ENCODE data around the gene SUGT1.
A peak's percentile ranks its signal among the peaks of the same experiment; 100 is the strongest.
"Not testable (repeated sequence)": the region's sequence is repeated elsewhere in the genome, so short reads cannot be mapped to it uniquely, and the experiment has no call there.

The SUGT1 gene

DNA sequence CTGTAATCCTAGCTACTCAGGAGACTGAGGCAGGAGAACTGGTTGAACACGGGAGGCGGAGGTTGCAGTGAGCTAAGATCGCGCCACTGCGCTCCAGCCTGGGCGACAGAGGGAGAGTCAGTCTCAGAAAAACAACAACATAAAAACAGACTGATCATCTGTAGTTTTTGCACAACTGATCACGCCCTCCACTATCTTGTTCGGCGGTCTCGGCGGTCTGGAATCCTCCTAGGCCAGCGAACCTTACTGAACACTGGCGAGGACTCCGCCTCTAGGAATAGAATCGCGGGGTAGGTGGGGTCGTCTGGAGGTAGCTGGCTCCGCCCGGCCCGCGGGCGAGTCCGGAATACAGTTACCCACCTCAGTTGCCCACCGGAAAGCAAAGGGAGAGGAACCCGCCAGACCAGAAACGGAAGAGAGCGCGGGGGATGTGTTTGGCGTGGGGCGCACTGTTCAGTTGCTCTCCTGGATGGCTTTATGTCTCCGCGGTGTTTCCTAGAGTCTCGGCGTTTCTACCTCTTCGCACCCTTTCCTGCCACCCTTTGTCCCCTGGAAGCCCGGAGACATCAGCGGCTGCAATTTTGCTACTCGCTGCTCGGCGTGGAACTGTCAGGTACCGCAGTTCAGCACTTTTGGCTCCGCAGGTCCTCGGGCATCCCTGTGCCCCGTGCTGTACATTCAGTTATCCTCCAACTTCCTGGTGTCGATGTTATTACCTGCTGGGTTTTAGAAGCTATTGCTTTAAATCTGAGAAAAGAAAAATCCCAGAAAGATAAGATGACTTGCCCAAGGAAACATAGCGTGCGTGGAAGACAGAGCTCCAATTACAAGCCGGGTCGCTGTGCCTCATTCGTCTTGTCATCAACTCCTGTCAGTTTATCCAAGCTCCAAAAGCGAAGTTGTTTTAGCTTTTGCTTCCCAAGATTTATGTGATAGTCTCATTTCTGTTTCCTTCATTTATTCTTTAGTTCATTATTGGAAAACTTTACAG, 35.3 kb upstream of the SUGT1 start:
- peak overlapping the region; percentile 74 for H3K27ac ChIP-seq
- TF ChIP-seq, protein P1, sequence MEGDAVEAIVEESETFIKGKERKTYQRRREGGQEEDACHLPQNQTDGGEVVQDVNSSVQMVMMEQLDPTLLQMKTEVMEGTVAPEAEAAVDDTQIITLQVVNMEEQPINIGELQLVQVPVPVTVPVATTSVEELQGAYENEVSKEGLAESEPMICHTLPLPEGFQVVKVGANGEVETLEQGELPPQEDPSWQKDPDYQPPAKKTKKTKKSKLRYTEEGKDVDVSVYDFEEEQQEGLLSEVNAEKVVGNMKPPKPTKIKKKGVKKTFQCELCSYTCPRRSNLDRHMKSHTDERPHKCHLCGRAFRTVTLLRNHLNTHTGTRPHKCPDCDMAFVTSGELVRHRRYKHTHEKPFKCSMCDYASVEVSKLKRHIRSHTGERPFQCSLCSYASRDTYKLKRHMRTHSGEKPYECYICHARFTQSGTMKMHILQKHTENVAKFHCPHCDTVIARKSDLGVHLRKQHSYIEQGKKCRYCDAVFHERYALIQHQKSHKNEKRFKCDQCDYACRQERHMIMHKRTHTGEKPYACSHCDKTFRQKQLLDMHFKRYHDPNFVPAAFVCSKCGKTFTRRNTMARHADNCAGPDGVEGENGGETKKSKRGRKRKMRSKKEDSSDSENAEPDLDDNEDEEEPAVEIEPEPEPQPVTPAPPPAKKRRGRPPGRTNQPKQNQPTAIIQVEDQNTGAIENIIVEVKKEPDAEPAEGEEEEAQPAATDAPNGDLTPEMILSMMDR (IDR thresholded peaks at IDR 0.05): no peak
- no peak for TF ChIP-seq ZFX (IDR thresholded peaks at IDR 0.05; ENCODE audit: borderline replicate concordance)

DNA sequence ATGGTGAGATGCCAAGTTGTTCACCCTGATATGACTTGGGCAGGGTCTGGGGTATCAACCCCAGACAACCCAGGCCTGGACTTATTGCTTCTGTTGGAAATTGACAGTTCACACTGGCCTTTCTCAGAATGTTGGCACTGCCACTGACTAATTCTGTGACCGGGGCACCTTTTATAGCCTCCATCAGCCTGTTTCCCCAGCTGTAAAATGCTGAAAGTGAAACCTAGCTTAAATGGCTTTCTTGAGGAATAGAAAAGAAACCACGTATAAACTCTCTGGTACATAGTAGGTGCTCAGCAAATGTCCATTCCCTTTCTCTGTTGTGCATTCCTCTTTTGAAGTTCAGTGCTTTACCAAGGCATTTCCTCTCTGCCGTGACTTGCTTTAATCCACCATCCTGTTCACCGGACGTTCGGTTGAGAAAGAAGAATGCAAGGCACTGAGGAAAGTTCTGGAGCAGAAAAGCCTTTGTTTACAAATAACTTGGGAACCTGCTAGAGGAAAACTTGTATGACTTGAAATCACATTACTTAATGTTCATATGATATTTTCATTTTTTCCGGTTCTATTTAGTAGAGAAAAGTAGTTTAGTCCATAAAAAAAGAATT, 21.4 kb upstream of the SUGT1 start:
- not testable (repeated sequence) for H3K27ac ChIP-seq

DNA sequence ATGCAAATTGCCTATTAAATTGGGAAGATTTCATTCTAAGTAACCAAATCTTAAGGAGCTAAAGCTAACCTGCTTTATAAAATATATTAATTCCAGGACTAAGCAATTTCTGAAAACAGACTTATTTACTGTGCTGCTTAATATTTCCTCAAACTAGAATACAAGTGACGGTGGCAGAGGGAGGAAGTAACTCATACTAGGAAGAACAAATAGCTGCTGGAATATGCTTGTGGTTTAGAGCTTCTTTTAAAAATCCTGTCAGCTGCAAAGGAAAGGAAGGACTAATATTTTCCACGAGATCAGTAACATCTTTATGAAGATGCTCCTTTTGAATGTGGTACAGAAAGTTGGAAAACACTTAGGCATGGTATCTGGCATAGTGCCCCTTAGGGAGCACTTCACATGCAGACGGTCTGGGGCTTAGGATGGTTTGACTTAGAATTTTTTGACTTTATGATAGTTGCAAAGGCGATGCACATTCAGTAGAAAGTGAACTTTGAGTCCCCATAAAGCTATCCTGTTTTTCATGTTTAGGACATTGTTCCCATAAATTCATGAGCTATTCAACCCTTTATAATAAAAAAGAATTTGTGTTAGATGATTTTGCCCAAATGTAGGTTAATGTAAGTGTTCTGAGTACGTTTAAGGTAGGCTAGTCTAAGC, 13.8 kb upstream of the SUGT1 start:
- H3K27ac ChIP-seq: no peak overlapping the region
- TF ChIP-seq ZFX (IDR thresholded peaks at IDR 0.05; ENCODE audit: borderline replicate concordance): no peak

DNA sequence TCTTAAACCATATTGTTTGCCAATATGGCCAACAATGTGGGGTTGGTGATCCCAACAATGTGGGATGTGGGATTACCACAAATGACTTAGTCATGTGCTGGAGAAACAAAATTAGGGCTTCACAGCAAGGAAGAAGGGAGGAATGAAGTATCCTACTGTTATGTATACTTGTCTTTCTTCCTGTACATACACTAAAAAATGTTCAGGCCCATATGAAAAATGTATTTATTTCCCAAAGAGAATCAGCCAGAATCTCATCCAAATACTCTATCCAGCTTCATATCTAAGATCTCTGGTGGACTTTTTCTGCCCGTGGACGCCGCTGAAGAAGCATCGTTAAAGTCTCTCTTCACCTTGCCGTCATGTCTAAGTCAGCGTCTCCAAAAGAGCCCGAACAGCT, 10.5 kb upstream of the SUGT1 start, which contains the start of gene HNRNPA1L2:
HNRNPA1L2 (plus strand) TSS at position 301 of the 400 bp plus-strand sequence; CDS start at position 363, 62 bp downstream.
- no peak within 1 kb of the TSS for H3K27ac ChIP-seq
- TF ChIP-seq, protein P1 (IDR thresholded peaks at IDR 0.05): no peak
- no peak for TF ChIP-seq ZFX (IDR thresholded peaks at IDR 0.05; ENCODE audit: borderline replicate concordance)

DNA sequence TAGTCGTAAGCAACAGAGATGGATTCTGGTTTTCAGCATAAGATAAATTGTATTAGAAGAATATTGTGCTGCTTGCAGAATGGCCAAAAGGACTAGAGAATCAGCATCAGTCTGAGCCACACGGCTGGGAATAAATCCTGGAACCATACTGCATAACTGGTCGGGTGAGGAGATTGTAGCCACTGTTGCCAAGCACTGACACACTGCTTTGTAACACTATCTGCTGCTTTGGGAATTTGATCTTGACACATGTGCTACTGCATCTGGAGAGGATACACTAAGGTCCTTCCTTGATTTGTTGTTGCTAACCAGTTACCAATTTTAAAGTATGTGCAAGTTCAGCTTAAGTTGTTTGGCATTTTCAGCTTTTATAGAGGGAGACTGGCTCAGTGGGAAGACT, 8.5 kb upstream of the SUGT1 start:
- TF ChIP-seq, protein P1 (IDR thresholded peaks at IDR 0.05): no peak
- no peak for TF ChIP-seq ZFX (IDR thresholded peaks at IDR 0.05; ENCODE audit: borderline replicate concordance)
- no peak overlapping the region for H3K27ac ChIP-seq

DNA sequence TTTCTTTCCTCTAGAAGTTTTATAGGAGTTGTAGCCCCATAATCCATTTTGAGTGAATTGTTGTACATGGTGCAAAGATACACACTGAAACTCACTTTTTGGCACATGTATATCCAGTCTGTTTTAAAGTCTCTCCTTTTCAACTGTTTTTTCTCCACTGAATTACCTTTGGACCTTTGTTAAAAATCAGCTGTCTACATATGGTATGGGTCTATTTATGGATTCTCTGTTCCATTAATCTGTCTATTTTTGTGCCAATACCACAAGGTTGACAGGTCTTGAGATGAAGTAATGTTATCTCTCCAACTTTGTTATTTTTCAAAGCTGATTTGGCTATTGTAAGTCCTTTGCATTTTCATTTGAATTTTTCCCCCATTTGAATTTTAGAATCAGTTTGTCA, 5.7 kb upstream of the SUGT1 start:
- H3K27ac ChIP-seq: no peak overlapping the region
- TF ChIP-seq ZFX (IDR thresholded peaks at IDR 0.05; ENCODE audit: borderline replicate concordance): no peak
- TF ChIP-seq, protein P1 (IDR thresholded peaks at IDR 0.05): no peak

DNA sequence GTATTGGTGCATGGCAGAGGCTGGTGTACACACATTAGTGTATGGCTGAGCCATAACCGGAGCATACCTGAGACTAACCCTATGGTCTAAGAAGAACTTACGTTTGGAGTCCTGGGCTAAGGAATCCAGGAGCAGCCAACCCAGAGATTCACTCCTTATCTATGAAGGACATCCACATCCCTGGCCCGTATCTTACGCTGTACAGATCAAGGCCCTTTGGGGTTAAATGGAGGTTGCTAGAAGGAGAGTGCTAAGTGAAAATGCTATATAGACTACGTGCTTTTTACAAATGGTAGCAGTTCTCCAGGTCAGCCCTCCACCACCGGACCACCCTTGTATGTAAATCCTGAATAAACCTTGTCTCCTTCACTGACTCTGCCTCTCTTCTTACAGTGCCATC, 1.9 kb upstream of the SUGT1 start:
- TF ChIP-seq, protein P1 (IDR thresholded peaks at IDR 0.05): no peak
- TF ChIP-seq ZFX (IDR thresholded peaks at IDR 0.05; ENCODE audit: borderline replicate concordance): no peak
- peak overlapping the region; percentile 97; the same call in 1 of the 2 replicates for H3K27ac ChIP-seq

DNA sequence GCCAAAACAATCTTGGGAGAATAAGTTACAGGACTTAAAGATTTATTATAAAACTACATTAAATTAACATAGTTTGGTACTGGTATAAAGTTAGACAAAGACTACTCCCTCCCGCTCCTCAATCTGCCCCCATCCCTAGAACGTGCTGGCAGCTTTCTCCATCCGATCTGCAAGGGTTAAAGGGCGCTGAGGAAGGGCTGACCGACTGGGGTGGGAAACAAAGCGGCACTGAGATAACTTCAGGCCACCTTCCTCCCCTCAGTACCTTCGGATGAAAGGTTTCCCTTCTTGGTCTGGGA, 790 bp upstream of the SUGT1 start:
- TF ChIP-seq ZFX (IDR thresholded peaks at IDR 0.05; ENCODE audit: borderline replicate concordance): no peak
- TF ChIP-seq, protein P1 (IDR thresholded peaks at IDR 0.05): no peak
- peak overlapping the region; percentile 97 for H3K27ac ChIP-seq

Measured in 22Rv1 (cell line).